MM.1S (cell line): Measurements from ENCODE around the gene ARVCF.

Experiments
- DNase-seq: peaks from one replicate; pipeline ENCODE4 v3.0.0-alpha.2; 2015
- H2AFZ ChIP-seq: fragments of 300-600 bp; sonication (generic); 2 replicates; pipeline ENCODE4 v1.6.0; 2016; ENCODE audit warnings: antibody characterized with exemption, low read length
- H3F3A ChIP-seq: fragments of 300-600 bp; sonication (generic); 2 replicates; pipeline ENCODE4 v1.6.1; 2016; ENCODE audit warnings: mild to moderate bottlenecking, antibody characterized with exemption, low read length, moderate library complexity, mixed read lengths; ENCODE audit not compliant: insufficient read depth
- H3K27ac ChIP-seq: fragments of 300-600 bp; sonication (generic); 2 replicates; pipeline ENCODE4 v1.5.1; 2016; ENCODE audit warnings: mild to moderate bottlenecking, low read length
- H3K27me3 ChIP-seq: fragments of 300-600 bp; sonication (generic); replicated peaks from 2 replicates; pipeline ENCODE4 v1.6.0; 2016; ENCODE audit warnings: low read length; ENCODE audit not compliant: insufficient read depth
- H3K36me3 ChIP-seq: fragments of 300-600 bp; sonication (generic); replicated peaks from 2 replicates; pipeline ENCODE4 v1.6.1; 2016; ENCODE audit warnings: mild to moderate bottlenecking, low read length, mixed read lengths; ENCODE audit not compliant: insufficient read depth
- H3K4me1 ChIP-seq: fragments of 300-600 bp; sonication (generic); 2 replicates; pipeline ENCODE4 v1.6.1; 2016; ENCODE audit warnings: low read length, mixed read lengths
- H3K4me2 ChIP-seq: fragments of 300-600 bp; sonication (generic); 2 replicates; pipeline ENCODE4 v1.6.0; 2016; ENCODE audit warnings: low read depth, low read length
- H3K4me3 ChIP-seq: fragments of 300-600 bp; sonication (generic); 2 replicates; pipeline ENCODE4 v1.5.1; 2016; ENCODE audit warnings: low read length, mixed read lengths
- H3K79me2 ChIP-seq: fragments of 300-600 bp; sonication (generic); 2 replicates; pipeline ENCODE4 v1.6.1; 2016; ENCODE audit warnings: mixed run types, low read length, mixed read lengths
- H3K9ac ChIP-seq: fragments of 300-600 bp; sonication (generic); 2 replicates; pipeline ENCODE4 v1.6.1; 2016; ENCODE audit warnings: low read length, mixed read lengths
- H3K9me2 ChIP-seq: fragments of 300-600 bp; sonication (generic); replicated peaks from 2 replicates; pipeline ENCODE4 v1.6.1; 2016; ENCODE audit warnings: mild to moderate bottlenecking, low read length, mixed read lengths; ENCODE audit not compliant: insufficient read depth
- H3K9me3 ChIP-seq: fragments of 300-600 bp; sonication (generic); replicated peaks from 2 replicates; pipeline ENCODE4 v1.6.1; 2016; ENCODE audit warnings: mild to moderate bottlenecking, low read length, mixed read lengths; ENCODE audit not compliant: insufficient read depth
- H4K20me1 ChIP-seq: fragments of 300-600 bp; sonication (generic); 2 replicates; pipeline ENCODE4 v1.6.1; 2016; ENCODE audit warnings: mild to moderate bottlenecking, low read length, moderate library complexity, mixed read lengths; ENCODE audit not compliant: insufficient read depth
- EZH2 ChIP-seq: fragments of 300-600 bp; sonication (generic); optimal IDR thresholded peaks from 2 replicates; pipeline ENCODE3; 2017; ENCODE audit warnings: low read depth, mild to moderate bottlenecking, antibody characterized with exemption, low read length, mixed read lengths
- EZH2phosphoT487 ChIP-seq: fragments of 300-600 bp; sonication (generic); IDR thresholded peaks from 2 replicates; pipeline ENCODE4 v1.6.1; 2018; ENCODE audit warnings: antibody characterized with exemption, low read length
- TF ChIP-seq, protein P1 (sequence below): fragments of 300-600 bp; sonication (generic); IDR thresholded peaks from 2 replicates; pipeline ENCODE4 v1.5.1; 2016; ENCODE audit warnings: antibody characterized with exemption, low read length, mixed read lengths

Gene ARVCF

DNA sequence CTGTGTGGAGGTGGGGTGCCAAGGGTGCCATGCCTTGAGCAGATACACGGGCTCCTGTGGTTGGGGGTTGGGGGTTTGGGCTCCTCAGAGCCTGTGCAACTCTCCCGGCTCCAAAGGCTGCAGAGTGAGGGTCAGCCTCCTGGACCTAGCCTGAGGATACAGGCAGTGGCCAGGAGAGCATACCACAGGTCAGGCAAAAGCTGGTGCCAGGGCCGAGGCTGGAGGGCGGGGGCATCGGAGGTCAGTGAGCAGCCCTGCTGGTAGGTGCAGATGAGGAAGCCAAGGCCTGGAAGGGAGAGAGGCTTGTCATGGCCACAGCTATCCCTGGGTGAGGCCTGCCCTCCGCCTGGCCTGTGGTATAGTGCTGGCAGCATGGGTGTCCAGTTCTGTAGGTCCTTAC is 37.9 kb upstream of the ARVCF start:
- Histone ChIP-seq H3K27ac (no peak overlapping the region), H3K9me3 (no peaks in the 10 kb centered on the region), H4K20me1 (no peaks in the 10 kb centered on the region), H3K4me3 (no peak overlapping the region), H3K4me2 (no peak overlapping the region), H3K36me3 (no peaks in the 10 kb centered on the region), H2AFZ (no peak overlapping the region), H3K9me2 (no peaks in the 10 kb centered on the region), H3K4me1 (no peaks in the 10 kb centered on the region), H3K27me3 (no peaks in the 10 kb centered on the region), H3F3A (no peaks in the 10 kb centered on the region), H3K9ac (no peak overlapping the region), H3K79me2 (no peaks in the 10 kb centered on the region)
- no peak for DNase-seq
- TF ChIP-seq EZH2 (no peak), EZH2phosphoT487 (no peak)
- TF ChIP-seq, protein P1, sequence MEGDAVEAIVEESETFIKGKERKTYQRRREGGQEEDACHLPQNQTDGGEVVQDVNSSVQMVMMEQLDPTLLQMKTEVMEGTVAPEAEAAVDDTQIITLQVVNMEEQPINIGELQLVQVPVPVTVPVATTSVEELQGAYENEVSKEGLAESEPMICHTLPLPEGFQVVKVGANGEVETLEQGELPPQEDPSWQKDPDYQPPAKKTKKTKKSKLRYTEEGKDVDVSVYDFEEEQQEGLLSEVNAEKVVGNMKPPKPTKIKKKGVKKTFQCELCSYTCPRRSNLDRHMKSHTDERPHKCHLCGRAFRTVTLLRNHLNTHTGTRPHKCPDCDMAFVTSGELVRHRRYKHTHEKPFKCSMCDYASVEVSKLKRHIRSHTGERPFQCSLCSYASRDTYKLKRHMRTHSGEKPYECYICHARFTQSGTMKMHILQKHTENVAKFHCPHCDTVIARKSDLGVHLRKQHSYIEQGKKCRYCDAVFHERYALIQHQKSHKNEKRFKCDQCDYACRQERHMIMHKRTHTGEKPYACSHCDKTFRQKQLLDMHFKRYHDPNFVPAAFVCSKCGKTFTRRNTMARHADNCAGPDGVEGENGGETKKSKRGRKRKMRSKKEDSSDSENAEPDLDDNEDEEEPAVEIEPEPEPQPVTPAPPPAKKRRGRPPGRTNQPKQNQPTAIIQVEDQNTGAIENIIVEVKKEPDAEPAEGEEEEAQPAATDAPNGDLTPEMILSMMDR = no peak

DNA sequence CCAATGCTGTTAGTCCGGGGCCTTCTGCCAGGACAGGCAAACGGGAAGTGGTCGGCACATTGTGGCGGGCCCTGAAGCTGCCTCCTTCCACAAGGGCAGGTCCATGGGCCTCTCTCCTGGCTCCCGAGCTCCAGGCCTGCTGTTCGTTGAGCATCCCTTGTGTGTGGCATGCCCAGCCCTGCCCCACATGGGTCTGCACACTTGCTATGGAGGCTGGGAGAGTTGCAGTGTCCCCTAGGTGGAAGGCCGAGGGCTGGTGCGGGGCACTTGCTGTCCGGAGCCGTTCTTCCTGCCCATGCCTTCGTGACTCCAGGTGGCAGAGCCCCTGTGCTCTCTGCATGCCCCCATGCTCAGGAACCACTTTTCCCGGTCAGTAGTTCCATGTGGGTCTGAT is 37.4 kb upstream of the ARVCF start:
- Histone ChIP-seq H3K79me2 (no peaks in the 10 kb centered on the region), H3K9ac (no peak overlapping the region), H3K9me3 (no peaks in the 10 kb centered on the region), H3K27ac (no peak overlapping the region), H2AFZ (no peak overlapping the region), H3F3A (no peaks in the 10 kb centered on the region), H3K27me3 (no peaks in the 10 kb centered on the region), H3K4me2 (no peak overlapping the region), H3K4me3 (no peak overlapping the region), H3K4me1 (no peaks in the 10 kb centered on the region), H3K9me2 (no peaks in the 10 kb centered on the region), H3K36me3 (no peaks in the 10 kb centered on the region), H4K20me1 (no peaks in the 10 kb centered on the region)
- DNase-seq = no peak
- TF ChIP-seq EZH2 = no peak
- TF ChIP-seq, protein P1 = no peak
- TF ChIP-seq EZH2phosphoT487 = no peak

DNA sequence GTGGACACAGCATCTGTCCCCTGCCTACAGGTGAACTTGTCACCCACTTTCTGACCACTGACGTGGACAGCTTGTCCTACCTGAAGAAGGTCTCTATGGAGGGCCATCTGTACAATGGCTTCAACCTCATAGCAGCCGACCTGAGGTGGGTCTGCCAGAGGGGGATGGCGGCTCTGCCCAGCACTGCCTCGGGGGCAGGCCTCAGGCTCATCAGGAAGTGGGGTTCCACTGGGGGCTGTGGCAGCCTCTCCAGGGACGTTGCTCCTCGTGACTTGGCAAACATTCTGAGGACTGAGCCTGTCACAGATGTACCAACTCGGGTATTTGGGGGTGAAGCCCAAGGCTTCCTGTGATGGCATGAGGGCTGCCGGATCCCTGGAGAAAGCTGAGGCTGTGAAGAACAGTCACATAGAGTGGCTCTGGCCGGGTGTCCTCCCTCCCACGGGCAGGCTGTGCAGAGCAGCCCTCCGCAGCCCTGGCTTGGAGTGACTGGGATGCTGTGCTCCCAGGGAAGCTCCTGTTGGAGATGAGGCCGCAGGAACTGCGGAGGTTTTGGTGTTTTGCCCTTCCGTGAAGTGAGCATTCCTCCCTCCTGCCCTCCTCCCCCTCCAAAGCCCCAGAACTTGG is 36.9 kb upstream of the ARVCF start:
- no peak for TF ChIP-seq EZH2phosphoT487
- TF ChIP-seq, protein P1 = no peak
- TF ChIP-seq EZH2 = no peak

More for the DNA sequence above, 36.9 kb upstream of the ARVCF start:
- no peak overlapping the region for H2AFZ ChIP-seq
- H3F3A ChIP-seq = no peaks in the 10 kb centered on the region
- H3K27me3 ChIP-seq = no peaks in the 10 kb centered on the region
- no peak overlapping the region for H3K4me3 ChIP-seq
- no peaks in the 10 kb centered on the region for H3K9me3 ChIP-seq
- H3K9me2 ChIP-seq = no peaks in the 10 kb centered on the region
- no peaks in the 10 kb centered on the region for H4K20me1 ChIP-seq
- no peaks in the 10 kb centered on the region for H3K4me1 ChIP-seq
- no peaks in the 10 kb centered on the region for H3K79me2 ChIP-seq
- DNase-seq = no peak
- H3K9ac ChIP-seq = no peak overlapping the region
- no peak overlapping the region for H3K4me2 ChIP-seq
- H3K36me3 ChIP-seq = no peaks in the 10 kb centered on the region
- no peak overlapping the region for H3K27ac ChIP-seq
